SU-DHL-6 (cell line): Measurements from ENCODE around the gene RBM3.

Experiments used
- H2AFZ ChIP-seq: fragments of 200-600 bp; sonication (generic); 2 replicates; pipeline ENCODE4 v1.6.1; 2014; ENCODE audit warnings: low read depth, mild to moderate bottlenecking, moderate library complexity, mixed read lengths, antibody characterized with exemption, low read length; ENCODE audit not compliant: severe bottlenecking
- H3F3A ChIP-seq: fragments of 200-600 bp; shearing (Covaris generic); 2 replicates; pipeline ENCODE4 v1.6.0; 2016; ENCODE audit warnings: antibody characterized with exemption, mild to moderate bottlenecking; ENCODE audit not compliant: insufficient read depth
- H3K27ac ChIP-seq: fragments of 200-600 bp; sonication (generic); 2 replicates; pipeline ENCODE4 v1.5.1; 2016; ENCODE audit warnings: low read depth, mild to moderate bottlenecking, low read length, moderate library complexity, mixed read lengths
- H3K27me3 ChIP-seq: fragments of 200-600 bp; sonication (generic), shearing (Covaris generic); 2 replicates; pipeline ENCODE4 v1.6.0; 2014; ENCODE audit warnings: mild to moderate bottlenecking, low read length
- H3K36me3 ChIP-seq: fragments of 200-600 bp; sonication (generic); 2 replicates; pipeline ENCODE4 v1.6.1; 2014; ENCODE audit warnings: mild to moderate bottlenecking, low read length, mixed read lengths
- H3K4me2 ChIP-seq: fragments of 300-600, 200-600 bp; shearing (Covaris generic), sonication (generic); 2 replicates; pipeline ENCODE4 v1.6.0; 2014; ENCODE audit warnings: low read length, low read depth, mild to moderate bottlenecking; ENCODE audit not compliant: poor library complexity, severe bottlenecking
- H3K4me3 ChIP-seq: fragments of 200-600 bp; sonication (generic); 2 replicates; pipeline ENCODE4 v1.5.1; 2014; ENCODE audit warnings: antibody characterized with exemption, low read length, mild to moderate bottlenecking, mixed read lengths; ENCODE audit not compliant: insufficient read depth, poor library complexity, severe bottlenecking
- H3K79me2 ChIP-seq: fragments of 200-600 bp; sonication (generic); 2 replicates; pipeline ENCODE4 v1.6.1; 2014; ENCODE audit warnings: mild to moderate bottlenecking, low read length, moderate library complexity; ENCODE audit not compliant: insufficient read depth
- H3K9ac ChIP-seq: fragments of 200-600 bp; sonication (generic); 2 replicates; pipeline ENCODE4 v1.7.0; 2014; ENCODE audit warnings: mild to moderate bottlenecking, low read length
- H3K9me2 ChIP-seq: fragments of 200-600 bp; sonication (generic); replicated peaks from 2 replicates; pipeline ENCODE4 v1.6.1; 2014; ENCODE audit warnings: low read length; ENCODE audit not compliant: insufficient read depth
- H3K9me3 ChIP-seq: fragments of 200-600 bp; sonication (generic); 2 replicates; pipeline ENCODE4 v1.6.1; 2014; ENCODE audit warnings: low read length, mixed read lengths; ENCODE audit not compliant: insufficient read depth
- H4K20me1 ChIP-seq: fragments of 200-600 bp; sonication (generic); 2 replicates; pipeline ENCODE4 v1.6.1; 2014; ENCODE audit warnings: low read depth, mild to moderate bottlenecking, antibody characterized with exemption, low read length, moderate library complexity, mixed read lengths
- EZH2phosphoT487 ChIP-seq: fragments of 200-600 bp; sonication (generic), shearing (Covaris generic); conservative IDR thresholded peaks from 2 replicates; pipeline ENCODE4 v1.6.1; 2018; ENCODE audit warnings: mild to moderate bottlenecking, antibody characterized with exemption, low read length, moderate library complexity, mixed read lengths
- TF ChIP-seq, protein P1 (sequence below): fragments of 200-600 bp; sonication (generic); IDR thresholded peaks from one replicate; pipeline ENCODE4 v1.5.1; 2017; ENCODE audit warnings: antibody characterized with exemption, mild to moderate bottlenecking, low read length, moderate library complexity; ENCODE audit not compliant: insufficient read depth, poor library complexity, severe bottlenecking

Gene RBM3

DNA sequence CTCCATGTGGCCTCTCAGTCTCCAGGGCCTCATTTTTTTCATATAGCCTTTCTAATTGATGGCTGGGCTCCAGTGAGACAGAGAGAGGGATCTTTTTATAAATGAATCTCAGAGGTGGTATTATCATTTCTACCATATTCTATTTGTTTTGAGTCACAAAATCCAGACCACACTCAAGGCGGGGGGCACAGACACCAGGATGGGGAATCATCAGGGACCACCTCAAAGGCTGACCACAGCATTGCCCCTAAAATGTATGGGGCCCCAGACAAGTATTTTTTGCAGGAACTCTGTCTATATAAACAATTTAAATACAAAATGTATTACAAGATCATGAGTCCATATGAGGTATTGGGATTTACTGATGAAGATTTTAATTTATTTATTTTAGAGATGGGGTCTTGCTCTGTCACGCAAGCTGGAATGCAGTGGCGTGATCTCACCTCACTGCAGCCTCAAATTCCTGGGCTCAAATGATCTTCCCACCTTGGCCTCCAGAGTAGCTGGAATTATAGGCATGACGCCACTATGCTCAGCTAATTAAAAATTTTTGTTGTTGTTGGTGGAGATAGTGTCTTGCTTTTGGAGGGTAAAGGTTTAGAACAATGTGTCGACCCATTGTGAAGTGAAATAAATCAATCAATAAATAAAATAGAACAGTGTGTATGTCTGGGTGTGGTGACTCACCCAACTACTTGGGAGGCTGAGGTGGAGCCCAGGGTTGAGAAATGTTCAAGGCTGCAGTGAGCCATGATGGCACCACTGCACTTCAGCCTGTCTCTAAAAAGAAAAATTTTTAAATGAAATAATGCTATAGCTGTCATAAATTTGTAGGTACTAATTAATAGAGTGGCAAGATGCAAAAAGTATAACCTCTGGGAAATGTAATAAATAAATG is 52.4 kb downstream of the RBM3 start:
- H3K9me3 ChIP-seq = no peaks in the 10 kb centered on the region
- H3K27me3 ChIP-seq = no peaks in the 10 kb centered on the region
- TF ChIP-seq, protein P1, sequence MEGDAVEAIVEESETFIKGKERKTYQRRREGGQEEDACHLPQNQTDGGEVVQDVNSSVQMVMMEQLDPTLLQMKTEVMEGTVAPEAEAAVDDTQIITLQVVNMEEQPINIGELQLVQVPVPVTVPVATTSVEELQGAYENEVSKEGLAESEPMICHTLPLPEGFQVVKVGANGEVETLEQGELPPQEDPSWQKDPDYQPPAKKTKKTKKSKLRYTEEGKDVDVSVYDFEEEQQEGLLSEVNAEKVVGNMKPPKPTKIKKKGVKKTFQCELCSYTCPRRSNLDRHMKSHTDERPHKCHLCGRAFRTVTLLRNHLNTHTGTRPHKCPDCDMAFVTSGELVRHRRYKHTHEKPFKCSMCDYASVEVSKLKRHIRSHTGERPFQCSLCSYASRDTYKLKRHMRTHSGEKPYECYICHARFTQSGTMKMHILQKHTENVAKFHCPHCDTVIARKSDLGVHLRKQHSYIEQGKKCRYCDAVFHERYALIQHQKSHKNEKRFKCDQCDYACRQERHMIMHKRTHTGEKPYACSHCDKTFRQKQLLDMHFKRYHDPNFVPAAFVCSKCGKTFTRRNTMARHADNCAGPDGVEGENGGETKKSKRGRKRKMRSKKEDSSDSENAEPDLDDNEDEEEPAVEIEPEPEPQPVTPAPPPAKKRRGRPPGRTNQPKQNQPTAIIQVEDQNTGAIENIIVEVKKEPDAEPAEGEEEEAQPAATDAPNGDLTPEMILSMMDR = no peak
- no peak for TF ChIP-seq EZH2phosphoT487
- no peaks in the 10 kb centered on the region for H4K20me1 ChIP-seq
- H3K27ac ChIP-seq = no peak overlapping the region
- H3F3A ChIP-seq = no peaks in the 10 kb centered on the region
- H3K9me2 ChIP-seq = no peaks in the 10 kb centered on the region
- no peaks in the 10 kb centered on the region for H3K79me2 ChIP-seq
- no peaks in the 10 kb centered on the region for H3K36me3 ChIP-seq
- H3K9ac ChIP-seq = no peak overlapping the region
- no peak overlapping the region for H2AFZ ChIP-seq
- no peak overlapping the region for H3K4me2 ChIP-seq
- H3K4me3 ChIP-seq = no peak overlapping the region
